ENCODE results near the gene NOD1. TPM values are rescaled to one million over a fixed set of nuclear protein-coding genes. Genes with fewer than 3 reads are reported as not detected.

NOD1 gene
- total and polyA plus RNA-seq, 2 of the 13 experiments (the other 11 are each of a cell fraction or from before 2014, with no cell fraction given), result 1.7 to 2.9 TPM

GRCh38 chr7:30478349-30479201, at the start of gene NOD1 (continued):
- no peak for TF ChIP-seq TBX3 (IDR thresholded peaks at IDR 0.05; ENCODE audit: borderline replicate concordance)
- peak; percentile 67; the same call in 1 of the 2 replicates for TF ChIP-seq ATF7-NPFF (CRISPR knock-in tag; IDR thresholded peaks at IDR 0.05; ENCODE audit: low read depth)
- peak; percentile 78; the same call in 1 of the 2 replicates for TF ChIP-seq ZNF564 (CRISPR knock-in tag; IDR thresholded peaks at IDR 0.05)
- TF ChIP-seq ARID2 (CRISPR knock-in tag; IDR thresholded peaks at IDR 0.05; ENCODE audit: borderline replicate concordance), result no peak
- TF ChIP-seq ZNF569 (CRISPR knock-in tag; IDR thresholded peaks at IDR 0.05; ENCODE audit: borderline replicate concordance), result no peak
- TF ChIP-seq KLF15 (CRISPR knock-in tag; IDR thresholded peaks at IDR 0.05; ENCODE audit: borderline replicate concordance), result 0 out of 2 replicates have a peak, but pooled peaks have one; percentile 62
- no peak for TF ChIP-seq ZFP1 (CRISPR knock-in tag; IDR thresholded peaks at IDR 0.05)
- TF ChIP-seq REPIN1 (CRISPR knock-in tag; IDR thresholded peaks at IDR 0.05; ENCODE audit: borderline replicate concordance, low read depth), result no peak
- TF ChIP-seq PLSCR1 (CRISPR knock-in tag; IDR thresholded peaks at IDR 0.05; ENCODE audit: borderline replicate concordance), result no peak
- no peak for TF ChIP-seq JUNB (CRISPR knock-in tag; IDR thresholded peaks at IDR 0.05; ENCODE audit: borderline replicate concordance)
- TF ChIP-seq ZNF616 (CRISPR knock-in tag; IDR thresholded peaks at IDR 0.05; ENCODE audit: low read depth), result no peak
- TF ChIP-seq PRDM10 (CRISPR knock-in tag; IDR thresholded peaks at IDR 0.05; ENCODE audit: low read depth), result 0 out of 2 replicates have a peak, but pooled peaks have one; percentile 25
- no peak for TF ChIP-seq ZNF382 (CRISPR knock-in tag; IDR thresholded peaks at IDR 0.05; ENCODE audit: borderline replicate concordance)
- TF ChIP-seq HOXA7 (CRISPR knock-in tag; IDR thresholded peaks at IDR 0.05), result no peak
- no peak for TF ChIP-seq ZFP36L2 (CRISPR knock-in tag; IDR thresholded peaks at IDR 0.05)
- peak; percentile 51; the same call in 1 of the 2 replicates for TF ChIP-seq ZNF891 (CRISPR knock-in tag; IDR thresholded peaks at IDR 0.05)
- no peak for TF ChIP-seq PBX2 (CRISPR knock-in tag; IDR thresholded peaks at IDR 0.05)
- peak; percentile 20; the same call in 1 of the 2 replicates for TF ChIP-seq HNF1B (CRISPR knock-in tag; IDR thresholded peaks at IDR 0.05)
- peak; percentile 80; the same call in 1 of the 2 replicates for TF ChIP-seq TBX2 (CRISPR knock-in tag; IDR thresholded peaks at IDR 0.05; ENCODE audit: borderline replicate concordance)
- no peak; the same call in 1 of the 2 replicates for TF ChIP-seq ZBTB38 (CRISPR knock-in tag; IDR thresholded peaks at IDR 0.05)
- no peak for TF ChIP-seq SP140L (CRISPR knock-in tag; IDR thresholded peaks at IDR 0.05; ENCODE audit: borderline replicate concordance)
- TF ChIP-seq KDM2A (CRISPR knock-in tag; IDR thresholded peaks at IDR 0.05; ENCODE audit: borderline replicate concordance, low read depth), result peak; percentile 49; the same call in 1 of the 2 replicates

Data from HepG2 (cell line).